Inferior parietal cortex (tissue), 1 donor: ENCODE data around the gene CEP85L.

Experiments used
- DNase-seq: peaks from one replicate; pipeline ENCODE4 v3.0.0-alpha.2; 2016; ENCODE audit errors: extremely low spot score

Gene CEP85L

DNA sequence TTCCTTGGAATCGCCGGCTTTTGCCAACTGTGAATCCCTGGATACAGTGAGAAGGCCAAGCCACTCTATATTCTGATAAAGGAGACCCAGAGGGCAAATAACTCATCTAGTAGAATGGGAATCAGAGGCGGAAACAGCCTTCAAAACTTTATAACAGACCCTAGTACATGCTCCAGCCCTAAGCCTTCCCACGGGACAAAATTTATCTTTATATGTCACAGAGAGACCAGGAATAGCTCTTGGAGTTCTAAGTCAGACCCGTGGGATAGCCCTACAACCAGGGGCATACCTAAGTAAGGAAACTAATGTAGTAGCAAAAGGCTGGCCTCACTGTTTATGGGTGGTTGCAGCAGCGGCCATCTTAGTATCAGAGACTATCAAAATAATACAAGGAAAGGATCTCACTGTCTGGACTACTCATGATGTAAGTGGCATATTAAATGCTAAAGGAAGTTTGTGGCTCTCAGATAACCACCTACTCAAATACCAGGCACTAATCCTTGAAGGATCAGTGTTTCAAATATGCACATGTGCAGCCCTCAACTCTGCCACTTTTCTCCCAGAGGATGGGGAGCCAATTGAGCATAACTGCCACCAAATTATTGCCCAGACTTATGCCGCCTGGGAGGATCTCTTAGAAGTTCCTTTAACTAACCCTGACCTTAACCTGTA, 29.5 kb downstream of the CEP85L start:
- no peak for DNase-seq

DNA sequence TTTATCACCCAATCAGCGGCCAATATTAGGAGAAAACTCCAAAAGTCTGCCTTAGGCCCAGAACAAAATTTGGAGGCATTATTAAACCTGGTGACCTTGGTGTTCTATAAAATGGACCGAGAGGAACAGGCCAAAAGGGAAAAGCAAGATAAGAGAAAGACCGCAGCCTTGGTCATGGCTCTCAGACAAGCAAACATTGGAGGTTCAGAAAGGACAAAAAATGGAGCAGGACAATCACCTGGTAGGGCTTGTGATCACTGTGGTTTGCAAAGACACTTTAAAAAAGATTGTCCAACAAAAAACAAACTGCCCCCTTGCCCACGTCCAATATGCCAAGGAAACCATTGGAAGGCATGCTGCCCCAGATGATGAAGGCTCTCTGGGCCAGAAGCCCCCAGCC, 31.2 kb downstream of the CEP85L start:
- no peak for DNase-seq

DNA sequence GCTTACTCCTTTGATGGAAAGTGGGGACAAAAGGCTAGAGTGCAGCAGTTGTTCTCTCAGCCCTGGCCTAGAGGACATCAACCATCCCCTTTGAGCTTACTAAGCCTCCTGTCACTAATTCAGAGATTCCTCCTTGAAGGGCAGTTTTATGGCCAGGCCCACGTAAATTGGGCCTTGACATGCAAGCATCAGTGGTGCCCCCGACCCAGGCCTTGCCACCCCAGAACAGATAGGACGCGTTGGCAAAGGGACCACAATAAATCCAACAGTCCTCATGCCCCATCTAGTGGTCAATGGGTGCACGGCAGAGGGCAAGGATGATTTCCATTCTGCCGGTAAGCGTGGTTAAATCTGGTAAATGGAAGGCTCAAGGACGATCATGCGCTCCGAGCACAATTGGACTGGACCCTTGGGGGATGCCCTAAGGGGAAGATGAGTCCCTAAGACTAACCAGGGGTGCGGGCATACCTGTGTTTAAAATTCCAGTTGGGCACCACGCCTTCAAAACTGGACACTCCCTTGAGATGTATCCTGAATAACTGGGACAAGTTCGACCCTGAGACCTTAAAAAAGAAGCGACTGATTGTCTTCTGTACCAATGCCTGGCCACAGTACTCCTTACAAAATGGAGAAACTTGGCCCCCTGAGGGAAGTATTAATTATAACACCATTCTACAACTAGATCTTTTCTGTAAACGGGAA, 32.6 kb downstream of the CEP85L start:
- DNase-seq = peak; percentile 74

DNA sequence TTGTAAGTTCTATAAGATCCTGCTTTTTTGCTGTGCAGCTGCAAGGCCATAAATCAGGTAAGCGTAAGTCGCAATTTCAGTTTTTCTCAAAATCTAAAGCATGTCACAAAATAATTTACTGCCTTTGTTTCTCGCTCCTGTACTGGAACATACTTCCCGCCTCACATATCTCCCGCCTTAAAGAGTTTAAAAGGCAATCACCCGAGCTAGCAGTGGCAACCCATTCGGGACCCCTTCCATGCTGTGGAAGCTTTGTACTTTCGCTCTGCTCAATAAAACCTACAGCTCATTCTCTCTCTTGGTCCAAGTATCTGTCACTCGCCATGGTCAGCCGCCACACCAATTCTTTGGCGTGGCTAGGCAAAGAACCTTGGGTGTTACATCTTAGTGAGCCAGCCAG, 34.0 kb downstream of the CEP85L start:
- DNase-seq = no peak

DNA sequence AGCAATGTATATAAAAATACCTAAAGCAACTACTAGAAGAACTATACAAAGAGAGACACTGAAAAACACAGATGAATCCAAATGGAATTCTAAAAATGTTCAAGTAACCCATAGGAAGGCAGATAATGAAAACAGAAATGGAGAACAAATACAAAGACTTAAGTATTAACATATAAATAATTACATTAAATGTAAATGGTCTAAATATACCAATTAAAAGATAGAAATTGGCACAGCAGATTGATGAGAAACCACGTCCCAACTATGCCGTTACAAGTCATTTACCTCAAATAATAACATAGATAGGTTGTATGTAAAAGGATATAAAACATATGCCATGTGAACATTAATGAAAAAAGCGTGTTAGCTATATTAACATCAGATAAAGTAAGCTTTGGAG, 40.1 kb downstream of the CEP85L start:
- no peak for DNase-seq

DNA sequence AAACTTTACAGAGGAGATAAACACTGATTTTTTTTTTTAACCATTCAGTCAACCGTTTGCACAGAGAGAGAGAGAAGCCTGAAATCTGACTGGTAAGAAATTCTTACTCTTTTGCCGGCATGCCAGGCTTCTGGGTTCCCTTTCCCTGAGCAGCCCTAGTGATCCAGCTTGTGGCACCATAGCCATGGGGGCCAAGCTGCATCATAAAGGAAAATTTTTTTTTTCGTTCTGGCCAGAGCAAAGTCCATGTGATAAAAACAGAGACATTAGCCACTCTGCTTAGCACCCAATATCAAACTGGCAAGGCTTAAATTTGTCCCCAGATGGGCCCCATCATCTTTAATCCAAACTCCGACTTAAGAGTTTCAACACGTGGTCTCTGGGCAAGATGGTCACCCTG, 44.5 kb downstream of the CEP85L start:
- no peak for DNase-seq

DNA sequence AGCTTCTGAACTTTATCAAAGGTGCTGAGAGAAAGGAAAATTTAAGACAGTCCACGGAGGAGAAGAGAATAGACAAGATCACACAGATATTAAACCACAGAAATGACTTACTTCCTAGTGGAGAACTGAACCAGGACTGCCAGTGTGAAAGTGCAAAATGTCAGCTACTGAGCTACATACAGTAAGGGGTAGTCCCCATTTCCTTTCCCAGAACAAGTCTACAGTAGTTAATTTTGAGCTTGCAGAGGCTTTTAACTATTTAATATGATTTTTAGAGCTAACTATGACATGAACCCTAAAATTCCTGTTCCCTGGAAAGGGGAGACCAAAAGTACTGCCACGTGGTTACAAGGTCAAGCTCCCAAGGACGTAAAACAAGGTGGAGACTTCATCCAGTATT, 45.1 kb downstream of the CEP85L start:
- DNase-seq = no peak

DNA sequence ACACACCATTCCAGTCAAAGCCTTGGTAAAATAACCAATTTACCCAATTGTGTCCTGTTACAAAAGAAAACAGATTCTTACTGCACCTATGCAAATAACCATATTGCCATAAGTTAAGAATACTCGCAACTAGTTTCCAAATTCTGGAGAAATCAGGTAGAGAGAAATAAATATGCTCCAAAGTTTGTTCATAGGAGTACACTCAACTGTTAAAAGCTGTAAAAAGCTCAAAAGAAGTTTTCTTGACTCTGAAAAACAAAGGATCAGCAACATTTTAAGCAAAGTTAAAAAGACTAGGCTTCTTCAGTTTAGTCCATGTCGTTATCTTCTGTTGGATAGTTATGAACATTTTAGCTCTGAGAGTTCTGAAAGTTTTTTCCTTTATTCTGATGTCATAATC, 48.0 kb downstream of the CEP85L start:
- no peak for DNase-seq

DNA sequence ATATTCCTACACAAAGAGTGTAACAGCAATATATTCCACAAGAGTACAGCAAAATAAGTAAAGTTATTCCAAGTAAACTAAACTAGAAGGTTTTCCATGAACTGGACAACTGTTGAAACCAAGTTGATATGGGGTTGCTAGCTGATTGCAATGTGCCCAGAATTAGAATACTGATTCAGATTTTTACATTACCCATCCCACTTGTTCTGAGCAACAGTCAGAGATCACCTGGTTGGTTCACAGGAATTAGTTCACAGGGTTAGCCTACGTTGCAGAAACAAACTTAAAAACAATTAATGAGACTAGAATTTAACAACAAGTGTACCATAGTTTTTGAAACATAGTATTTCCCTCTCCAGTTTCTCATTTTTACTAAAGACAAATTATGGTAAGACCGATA, 49.1 kb downstream of the CEP85L start:
- no peak for DNase-seq

DNA sequence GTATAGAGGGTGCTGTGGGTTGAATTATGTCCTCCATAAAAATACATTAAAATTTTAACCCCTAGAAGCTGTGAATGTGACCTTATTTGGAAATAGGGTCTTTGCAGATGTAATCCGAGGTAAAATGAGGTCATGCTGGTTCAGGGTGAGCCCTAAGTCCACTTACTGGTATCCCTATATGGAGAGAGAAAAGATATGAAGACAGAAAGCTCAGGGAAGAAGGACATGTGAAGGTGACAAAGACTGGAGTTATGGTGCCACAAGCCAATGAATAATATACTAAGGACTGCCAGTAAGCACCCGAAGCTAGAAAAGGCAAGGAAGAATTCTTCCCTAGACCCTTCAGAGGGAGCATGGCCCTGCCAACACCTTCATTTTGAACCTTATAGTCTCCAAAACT, 53.1 kb downstream of the CEP85L start:
- no peak for DNase-seq

DNA sequence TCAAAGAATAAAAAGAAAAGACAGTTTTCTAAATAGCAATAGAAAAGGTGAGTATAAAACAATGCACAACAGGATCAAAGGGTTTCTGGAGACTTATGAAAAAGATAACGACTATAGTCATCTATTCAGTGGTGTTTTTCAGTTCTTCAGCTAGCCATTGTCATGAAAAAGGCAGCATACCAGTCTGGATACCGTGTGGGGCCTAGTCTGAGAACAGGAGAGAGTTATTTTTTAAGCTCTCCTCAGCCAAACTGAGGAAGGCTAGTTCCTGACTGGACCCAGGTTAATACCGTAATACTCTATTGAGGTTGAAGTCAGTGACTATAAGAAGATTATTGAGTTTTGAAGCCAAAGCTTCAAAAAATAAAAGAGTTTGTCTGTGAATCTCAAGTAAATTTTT, 53.8 kb downstream of the CEP85L start:
- no peak for DNase-seq

DNA sequence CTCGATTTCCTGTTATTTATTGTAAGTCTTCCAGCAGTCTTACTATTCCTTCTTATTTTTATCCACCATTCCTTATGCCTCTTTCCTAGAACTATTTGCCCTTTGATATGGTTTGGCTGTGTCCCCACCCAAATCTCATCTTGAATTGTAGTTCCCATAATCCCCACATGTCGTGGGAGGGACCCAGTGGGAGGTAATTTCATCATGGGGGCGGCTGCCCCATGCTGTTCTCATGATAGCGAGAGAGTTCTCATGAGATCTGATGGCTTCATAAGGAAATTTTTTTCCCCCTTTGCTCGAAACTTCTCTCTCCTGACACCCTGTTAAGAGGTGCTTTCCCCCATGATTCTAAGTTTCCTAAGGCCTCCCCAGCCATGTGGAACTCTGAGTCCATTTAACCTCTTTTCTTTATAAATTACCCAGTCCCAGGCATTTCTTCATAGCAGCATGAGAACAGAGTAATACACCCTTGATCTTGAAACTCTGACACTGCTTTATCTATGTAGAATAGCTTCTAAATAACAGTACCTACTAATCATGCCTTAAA, 54.5 kb downstream of the CEP85L start:
- DNase-seq = no peak

DNA sequence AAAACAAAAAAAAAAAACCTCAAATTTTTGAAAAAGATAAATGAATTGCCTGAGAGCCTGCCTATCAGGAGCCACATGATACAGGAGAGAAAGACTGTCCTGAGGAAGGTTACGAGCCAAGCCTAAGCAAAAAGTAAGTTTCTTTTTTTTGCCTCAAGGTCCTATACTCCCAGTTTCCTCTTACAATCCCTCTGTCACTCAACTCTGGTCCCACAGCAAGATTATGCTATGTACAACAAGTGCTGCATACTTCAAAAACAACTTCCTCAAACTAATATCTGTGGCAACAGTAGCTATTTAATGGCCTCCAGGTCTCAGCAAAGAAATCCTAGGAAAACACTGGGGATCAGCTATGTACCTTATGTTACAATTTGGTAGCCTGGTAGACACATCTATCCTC, 56.5 kb downstream of the CEP85L start:
- no peak for DNase-seq

DNA sequence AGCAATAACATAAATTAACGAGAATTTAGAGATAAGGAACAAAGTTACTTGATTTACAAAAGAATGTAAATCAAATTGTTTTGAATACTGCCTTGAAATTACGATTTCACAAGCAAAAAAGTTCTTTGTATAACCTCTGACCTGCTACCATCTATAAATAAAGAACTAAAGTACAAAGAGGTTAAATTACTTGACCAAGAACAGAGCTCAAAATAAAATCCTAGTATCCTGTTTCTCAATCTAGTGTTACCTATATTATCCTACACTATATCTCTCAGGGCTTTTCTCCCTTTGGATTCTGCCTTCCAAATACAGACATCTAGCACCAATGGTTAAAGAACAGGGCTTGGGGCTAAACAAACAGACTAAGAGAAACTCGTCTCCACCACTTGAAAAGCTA, 59.5 kb downstream of the CEP85L start:
- DNase-seq = no peak

DNA sequence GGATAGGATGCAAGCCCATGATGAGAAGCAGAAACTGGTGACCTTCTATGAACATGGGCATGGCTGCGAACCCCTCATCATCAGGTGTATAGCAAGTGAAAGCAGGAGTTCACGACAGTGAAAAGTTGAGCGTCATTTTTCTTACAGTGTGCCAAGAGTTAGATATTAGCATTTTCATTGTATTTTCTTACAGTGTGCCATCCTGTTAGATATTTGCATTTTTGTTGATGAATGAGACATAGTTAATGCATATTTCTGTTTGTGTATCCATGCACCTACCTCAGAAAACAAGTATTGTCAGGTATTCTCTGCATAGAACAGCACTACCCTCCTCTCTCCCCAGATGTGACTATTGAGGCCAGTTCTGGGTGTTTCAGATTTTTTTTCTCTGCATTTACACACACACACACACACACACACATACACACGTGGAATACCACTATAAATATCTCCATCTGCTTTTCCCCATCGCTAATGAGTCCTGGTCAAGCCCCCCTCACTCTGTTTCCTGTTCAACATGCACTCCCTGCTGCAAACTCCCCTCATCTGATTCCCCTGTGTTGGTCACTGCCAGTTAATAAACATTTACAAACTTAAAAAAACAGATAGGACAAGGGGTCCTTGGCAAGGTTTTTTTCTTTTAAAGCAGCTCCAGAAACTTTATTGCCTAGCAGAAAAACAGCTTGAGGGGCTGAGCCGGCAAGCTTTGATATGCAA, 61.6 kb downstream of the CEP85L start:
- DNase-seq = no peak

DNA sequence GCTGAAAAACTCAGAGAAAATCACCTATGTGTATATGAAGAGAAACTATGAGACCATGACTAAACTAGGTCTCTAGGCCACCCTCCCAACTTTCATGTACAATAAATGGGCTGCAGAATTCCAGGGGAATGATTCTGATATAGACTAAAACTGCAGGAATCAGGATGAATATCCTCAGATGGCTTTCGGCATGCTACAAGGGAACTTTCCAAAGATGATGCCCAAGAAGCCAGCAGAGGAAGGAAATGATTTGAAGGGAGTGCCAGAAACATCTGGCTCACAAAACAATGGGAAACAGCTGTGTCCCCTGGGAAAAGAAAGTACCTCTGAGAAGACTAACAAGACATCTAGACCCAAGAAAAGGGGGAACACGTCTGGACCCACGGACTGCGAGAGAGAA, 62.2 kb downstream of the CEP85L start:
- no peak for DNase-seq

DNA sequence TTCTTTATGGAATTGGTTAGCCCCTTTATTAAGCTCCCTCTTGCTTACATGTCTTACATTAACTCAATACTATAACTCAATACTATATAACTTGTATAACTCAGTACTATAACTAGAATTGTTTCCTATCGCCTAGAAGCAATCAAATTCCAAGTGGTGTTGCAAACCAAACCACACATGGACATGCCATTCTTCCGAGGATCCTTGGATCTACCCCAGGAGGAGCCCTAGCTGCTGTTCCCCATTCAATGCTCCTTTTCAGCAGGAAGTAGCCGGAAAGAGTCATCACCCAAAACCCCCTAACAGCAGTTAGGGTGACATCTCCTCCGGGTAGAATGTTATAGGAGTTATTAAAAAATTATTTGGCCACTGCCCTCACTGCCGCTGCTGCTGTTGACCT, 62.8 kb downstream of the CEP85L start:
- DNase-seq = no peak

DNA sequence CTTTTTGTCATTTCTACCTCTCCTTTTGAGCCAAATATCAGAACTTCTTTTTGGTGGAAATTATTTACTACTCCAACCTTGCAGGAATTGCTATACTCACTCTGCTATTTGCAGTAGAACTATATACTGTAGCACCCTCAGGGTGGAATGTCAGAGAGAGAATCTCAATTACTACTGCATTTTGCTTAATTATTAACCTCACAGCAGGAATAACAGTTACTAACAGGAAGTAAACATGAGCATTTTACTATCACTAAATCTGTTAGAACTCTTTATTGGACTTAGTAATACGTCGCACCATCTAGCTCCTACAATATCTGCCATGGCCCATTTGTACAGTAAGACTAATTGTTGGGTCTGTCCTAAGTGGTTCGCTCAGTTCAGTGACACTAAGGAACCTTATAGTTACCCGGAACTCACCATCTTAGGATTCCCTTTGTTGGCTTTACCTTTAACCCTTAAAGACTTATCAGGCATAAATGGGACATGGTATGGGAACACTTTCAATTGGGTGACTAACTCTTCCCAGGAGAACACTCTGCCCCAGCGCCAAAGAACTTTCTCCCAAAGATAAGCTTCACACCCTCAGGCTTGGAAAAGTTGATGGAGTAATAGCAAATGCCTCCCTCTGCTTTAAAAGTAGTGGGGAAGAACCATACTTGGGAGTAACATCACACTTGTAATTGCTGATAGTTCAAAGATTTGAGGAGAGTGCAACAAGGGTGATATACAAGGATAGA, 64.5 kb downstream of the CEP85L start:
- DNase-seq = no peak

DNA sequence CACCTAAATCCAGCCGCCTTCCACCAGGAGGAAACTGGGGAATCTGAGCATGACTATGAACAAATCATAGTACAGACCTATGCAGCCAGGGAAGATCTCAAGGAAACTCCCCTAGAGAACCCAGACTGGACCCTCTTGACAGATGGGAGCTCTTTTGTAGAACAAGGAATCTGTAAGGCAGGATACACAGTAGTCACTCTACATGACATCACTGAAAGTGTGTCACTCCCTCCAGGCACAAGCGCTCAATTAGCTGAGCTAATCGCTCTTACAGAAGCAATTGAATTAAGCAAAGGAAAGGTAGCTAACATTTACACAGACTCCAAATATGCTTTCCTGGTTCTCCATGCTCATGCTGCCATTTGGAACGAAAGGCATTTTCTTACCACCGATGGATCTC, 66.5 kb downstream of the CEP85L start:
- no peak for DNase-seq

DNA sequence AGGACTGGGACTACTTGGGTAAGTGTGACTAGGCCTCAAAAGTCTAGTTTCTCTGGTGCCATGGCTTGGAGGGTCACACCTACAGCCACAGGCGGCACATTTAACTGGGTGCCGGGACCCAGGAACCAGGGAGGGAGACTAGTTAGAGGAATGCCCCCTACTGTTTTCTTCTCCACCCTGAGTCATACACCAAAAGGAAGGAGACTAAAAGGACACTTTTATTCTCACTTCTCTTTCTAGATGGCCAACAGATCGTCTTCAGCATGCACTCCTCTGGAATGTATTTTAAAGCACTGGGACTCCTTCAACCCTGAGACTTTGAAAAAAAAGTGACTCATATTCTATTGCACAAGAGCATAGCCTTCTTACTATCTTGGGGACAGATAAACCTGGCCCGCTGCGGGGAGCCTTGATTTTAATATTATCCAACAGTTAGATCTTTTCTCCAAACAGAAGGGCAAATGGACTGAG, 69.9 kb downstream of the CEP85L start:
- peak; percentile 37 for DNase-seq

DNA sequence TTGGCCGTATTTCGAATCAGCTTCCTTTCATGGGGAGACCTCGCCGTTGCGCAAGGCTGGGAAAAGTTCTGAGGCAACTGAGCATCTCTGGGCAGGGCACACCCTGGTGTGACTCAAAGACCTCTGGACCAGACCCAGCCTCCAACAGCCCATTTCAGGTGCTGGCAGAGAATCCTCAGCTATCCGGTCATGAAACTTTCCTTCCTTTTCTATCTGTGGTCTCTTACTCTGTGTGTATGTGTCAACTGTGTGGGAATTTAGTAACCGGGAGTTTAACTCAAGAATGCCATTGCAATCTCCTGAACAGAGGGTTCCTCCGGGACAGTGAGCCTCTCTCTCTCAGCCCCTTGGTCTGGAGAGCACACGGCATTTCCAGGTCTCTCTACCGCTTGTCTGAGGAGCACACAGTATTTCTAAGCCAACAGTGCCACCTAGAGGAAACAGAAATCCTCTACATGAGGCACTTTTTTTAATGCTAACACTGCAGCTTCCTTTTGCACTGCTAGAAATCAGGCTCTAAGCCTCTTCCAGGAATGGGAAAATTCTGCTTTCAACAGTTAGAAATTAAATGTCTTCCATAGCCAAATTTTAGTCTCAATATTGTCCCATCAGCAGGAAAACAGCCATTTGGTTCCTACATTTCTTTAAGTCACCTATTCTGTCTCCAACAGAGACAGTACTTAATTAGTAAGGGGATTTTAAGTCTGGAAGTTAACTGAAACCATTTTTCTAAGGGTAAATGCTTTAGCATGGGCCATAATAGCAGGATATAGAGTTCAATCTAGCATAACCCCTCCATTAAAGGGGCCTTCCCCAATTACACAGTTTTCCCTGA, 70.6 kb downstream of the CEP85L start:
- DNase-seq = peak; percentile 93
